Transverse colon (tissue), 3 donors: ENCODE data around the gene PLAAT5.

ENCODE experiments used
- CTCF ChIP-seq, 5 experiments: fragments of 200-600 bp in 3 of 5; fragments of 450-650 bp in 2 of 5; sonication (generic) in 3 of 5; IDR thresholded peaks; 1 replicate in 2 of 5; 2 replicates in 3 of 5; pipeline ENCODE4 v1.5.1; 2016 to 2017; ENCODE audit warnings: antibody characterized with exemption in 5 of 5, inconsistent platforms in 3 of 5, mild to moderate bottlenecking in 2 of 5, moderate library complexity in 1 of 5
- EP300 ChIP-seq: sonication (generic); formaldehyde crosslinking; IDR thresholded peaks from one replicate; pipeline ENCODE4 v1.6.1; 2017; ENCODE audit warnings: antibody characterized with exemption, low read depth
- POLR2A ChIP-seq: fragments of 450-650 bp; IDR thresholded peaks from one replicate; pipeline ENCODE4 v1.6.1; 2016; ENCODE audit warnings: antibody characterized with exemption, mild to moderate bottlenecking, moderate library complexity

- no peak for TF ChIP-seq CTCF (IDR thresholded peaks at IDR 0.05)
- no peak for TF ChIP-seq EP300
- no peak for TF ChIP-seq POLR2A
Measured at GRCh38 chr11:63445720-63446119, 45.2 kb downstream of the PLAAT5 start.
